DND-41 (cell line): Measurements from ENCODE around the gene CLMP.

Experiments
- CTCF ChIP-seq: IDR thresholded peaks from 2 replicates; pipeline ENCODE4 v1.5.1; 2012; ENCODE audit warnings: borderline replicate concordance, low read length, moderate library complexity, mild to moderate bottlenecking; ENCODE audit not compliant: poor library complexity, severe bottlenecking; ENCODE audit errors: extremely low read depth
- EZH2 ChIP-seq: IDR thresholded peaks from 3 replicates; pipeline ENCODE4 v1.6.1; 2012; ENCODE audit warnings: borderline replicate concordance, low read depth, mild to moderate bottlenecking, moderate library complexity, low read length, inconsistent platforms; ENCODE audit not compliant: severe bottlenecking

- TF ChIP-seq EZH2 (no peak), CTCF (no peak)
Measured at GRCh38 chr11:123214940-123215339, 19.9 kb upstream of the CLMP start.
